ENCODE results near the gene TMEM258. TPM values are rescaled to one million over a fixed set of nuclear protein-coding genes. Genes with fewer than 3 reads are reported as not detected.
A peak's percentile ranks its signal among the peaks of the same experiment; 100 is the strongest.

The TMEM258 gene
- total and polyA plus RNA-seq, 9 of the 15 experiments (the other 6 are each of a cell fraction or from before 2014, with no cell fraction given): 97.2 to 856 (median 231) TPM

GRCh38 chr11:61816736-61817455 lies 24.5 kb upstream of the TMEM258 start, which contains the start of gene FADS1:
Gene FADS1 (minus strand): TSS chr11:61817003. CDS start chr11:61816929, 74 bp downstream.
- H3K36me3 ChIP-seq (ENCODE audit: control insufficient read depth, insufficient read depth, low read length): peaks cover 33% of the 10 kb centered on the region
- CTCF ChIA-PET (ENCODE audit: low intra/inter-chr PET ratio): interaction anchor here (0.6 to 0.7 kb wide), 2 partner anchors 20 to 54 kb away, joined by 3 read pairs; no protein-coding TSS in a partner anchor
- H3K9ac ChIP-seq (ENCODE audit: insufficient read depth in 1 of 2, low read depth in 2 of 2, low read length in 2 of 2): peak within 1 kb of the TSS; percentile 98 to 99
- H2AFZ ChIP-seq (ENCODE audit: low read depth, low read length): peak within 1 kb of the TSS; percentile 66
- BruUV-seq (replicated peaks): no TSS peak
- intact Hi-C loops (cut with micrococcal nuclease): loop anchor here (1.0 kb wide), 1 partner anchor 17 kb away; no protein-coding TSS in a partner anchor
- H4K20me1 ChIP-seq (replicated peaks; ENCODE audit: control insufficient read depth, insufficient read depth, low read length): no peaks in the 10 kb centered on the region
- WGBS (ENCODE audit: insufficient coverage, low coverage, missing lambda C conversion rate): 2% methylated on average over 63 of the region's 73 CpGs
- in situ Hi-C loops (cut with MboI): no loop called here
- peaks cover 63% of the 10 kb centered on the region for H3K79me2 ChIP-seq (ENCODE audit: control insufficient read depth, insufficient read depth, low read length)
- H3K9me3 ChIP-seq (replicated peaks; ENCODE audit: control insufficient read depth, insufficient read depth, low read depth, low read length): no peaks in the 10 kb centered on the region
- FAIRE-seq: no peak
- H3K9me1 ChIP-seq (ENCODE audit: control insufficient read depth, insufficient read depth, low read length): no peaks in the 10 kb centered on the region
- peak within 1 kb of the TSS; percentile 97 for H3K4me2 ChIP-seq (ENCODE audit: insufficient read depth, low read length)
- POLR2A ChIA-PET: interaction anchor here (1.2 to 6.8 kb wide), 9 partner anchors 8 to 130 kb away, joined by 3 to 97 read pairs (median 4); partner anchors contain the start of genes FEN1 and TMEM258
- ATAC-seq: peak; percentile 71
- peaks cover 38 to 49% of the 10 kb centered on the region in 2 experiments; a peak in 4 of 5 replicates for H3K4me1 ChIP-seq (replicated peaks in 1 of 2; ENCODE audit: control insufficient read depth in 2 of 2, insufficient read depth in 2 of 2, low read length in 2 of 2)
- peak; percentile 95 to 97 (median 96) for DNase-seq (ENCODE audit: extremely low read depth in 1 of 4, low spot score in 3 of 4)
- H3K4me3 ChIP-seq: peak within 1 kb of the TSS; percentile 64
- peak within 1 kb of the TSS; percentile 98 for H3K27ac ChIP-seq (ENCODE audit: extremely low read depth, low read depth, low read length)
- no peaks in the 10 kb centered on the region; a peak in 1 of 5 replicates for H3K27me3 ChIP-seq (ENCODE audit: control insufficient read depth in 2 of 2, insufficient read depth in 2 of 2, low read length in 2 of 2)
- peak; percentile 79; the same call in 1 of the 2 replicates for TF ChIP-seq EP400 (IDR thresholded peaks at IDR 0.05)
- TF ChIP-seq, protein P1, sequence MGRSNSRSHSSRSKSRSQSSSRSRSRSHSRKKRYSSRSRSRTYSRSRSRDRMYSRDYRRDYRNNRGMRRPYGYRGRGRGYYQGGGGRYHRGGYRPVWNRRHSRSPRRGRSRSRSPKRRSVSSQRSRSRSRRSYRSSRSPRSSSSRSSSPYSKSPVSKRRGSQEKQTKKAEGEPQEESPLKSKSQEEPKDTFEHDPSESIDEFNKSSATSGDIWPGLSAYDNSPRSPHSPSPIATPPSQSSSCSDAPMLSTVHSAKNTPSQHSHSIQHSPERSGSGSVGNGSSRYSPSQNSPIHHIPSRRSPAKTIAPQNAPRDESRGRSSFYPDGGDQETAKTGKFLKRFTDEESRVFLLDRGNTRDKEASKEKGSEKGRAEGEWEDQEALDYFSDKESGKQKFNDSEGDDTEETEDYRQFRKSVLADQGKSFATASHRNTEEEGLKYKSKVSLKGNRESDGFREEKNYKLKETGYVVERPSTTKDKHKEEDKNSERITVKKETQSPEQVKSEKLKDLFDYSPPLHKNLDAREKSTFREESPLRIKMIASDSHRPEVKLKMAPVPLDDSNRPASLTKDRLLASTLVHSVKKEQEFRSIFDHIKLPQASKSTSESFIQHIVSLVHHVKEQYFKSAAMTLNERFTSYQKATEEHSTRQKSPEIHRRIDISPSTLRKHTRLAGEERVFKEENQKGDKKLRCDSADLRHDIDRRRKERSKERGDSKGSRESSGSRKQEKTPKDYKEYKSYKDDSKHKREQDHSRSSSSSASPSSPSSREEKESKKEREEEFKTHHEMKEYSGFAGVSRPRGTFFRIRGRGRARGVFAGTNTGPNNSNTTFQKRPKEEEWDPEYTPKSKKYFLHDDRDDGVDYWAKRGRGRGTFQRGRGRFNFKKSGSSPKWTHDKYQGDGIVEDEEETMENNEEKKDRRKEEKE (IDR thresholded peaks at IDR 0.05; ENCODE audit: borderline replicate concordance in 1 of 2, control insufficient read depth in 1 of 2, low read depth in 2 of 2, low read length in 1 of 2): 0 out of 4 replicates have a peak, but pooled peaks of 1 of the 2 experiments have one; percentile 63
- TF ChIP-seq KLF1 (tag; IDR thresholded peaks at IDR 0.05): 0 out of 2 replicates have a peak, but pooled peaks have one; percentile 7
- peak; percentile 32; the same call in 1 of the 2 replicates for TF ChIP-seq EGR1 (conservative IDR thresholded peaks at IDR 0.05)
- TF ChIP-seq NBN (IDR thresholded peaks at IDR 0.05; ENCODE audit: low read depth): peak; percentile 23; the same call in 1 of the 2 replicates
- TF ChIP-seq RFX5 (IDR thresholded peaks at IDR 0.05; ENCODE audit: low read depth, low read length): no peak
- TF ChIP-seq MXD1 (CRISPR knock-in tag; IDR thresholded peaks at IDR 0.05; ENCODE audit: borderline replicate concordance, poor library complexity, severe bottlenecking): no peak
- no peak for TF ChIP-seq BDP1 (IDR thresholded peaks at IDR 0.05; ENCODE audit: insufficient read depth, insufficient read length)
- TF ChIP-seq C11orf30 (IDR thresholded peaks at IDR 0.05; ENCODE audit: low read depth): no peak
- 0 out of 4 replicates have a peak, but pooled peaks of 1 of the 2 experiments have one; percentile 9 for TF ChIP-seq TRIM24 (IDR thresholded peaks at IDR 0.05)
- TF ChIP-seq GABPB1 (CRISPR knock-in tag; IDR thresholded peaks at IDR 0.05): peak; percentile 72; the same call in 1 of the 2 replicates
- 0 out of 2 replicates have a peak, but pooled peaks have one; percentile 56 for TF ChIP-seq SREBF1 (IDR thresholded peaks at IDR 0.05; ENCODE audit: borderline replicate concordance, low read depth, low read length)
- TF ChIP-seq NONO (IDR thresholded peaks at IDR 0.05; ENCODE audit: low read depth in 2 of 2, low read length in 1 of 2): peak; percentile 80 to 89
- TF ChIP-seq, protein P2, sequence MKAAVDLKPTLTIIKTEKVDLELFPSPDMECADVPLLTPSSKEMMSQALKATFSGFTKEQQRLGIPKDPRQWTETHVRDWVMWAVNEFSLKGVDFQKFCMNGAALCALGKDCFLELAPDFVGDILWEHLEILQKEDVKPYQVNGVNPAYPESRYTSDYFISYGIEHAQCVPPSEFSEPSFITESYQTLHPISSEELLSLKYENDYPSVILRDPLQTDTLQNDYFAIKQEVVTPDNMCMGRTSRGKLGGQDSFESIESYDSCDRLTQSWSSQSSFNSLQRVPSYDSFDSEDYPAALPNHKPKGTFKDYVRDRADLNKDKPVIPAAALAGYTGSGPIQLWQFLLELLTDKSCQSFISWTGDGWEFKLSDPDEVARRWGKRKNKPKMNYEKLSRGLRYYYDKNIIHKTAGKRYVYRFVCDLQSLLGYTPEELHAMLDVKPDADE (conservative IDR thresholded peaks at IDR 0.05; ENCODE audit: control insufficient read depth, low read depth, low read length): peak; percentile 85; the same call in 1 of the 2 replicates
- TF ChIP-seq GTF2E2 (tag; IDR thresholded peaks at IDR 0.05): 0 out of 2 replicates have a peak, but pooled peaks have one; percentile 15
- no peak for TF ChIP-seq ZNF551 (CRISPR knock-in tag; IDR thresholded peaks at IDR 0.05)

Data from K562 (cell line).